Endodermal cell (in vitro differentiated cells): Measurements from ENCODE around the gene ULBP2. TPM values are rescaled to one million over a fixed set of nuclear protein-coding genes. Genes with fewer than 3 reads are reported as not detected.
"Not testable (repeated sequence)": the region's sequence is repeated elsewhere in the genome, so short reads cannot be mapped to it uniquely, and the experiment has no call there.

ENCODE experiments used
- DNase-seq: peaks from one replicate; pipeline ENCODE4 v3.0.0-alpha.2; 2017
- H3K27ac ChIP-seq: 2 replicates; pipeline ENCODE4 v1.5.1; 2013; ENCODE audit warnings: mild to moderate bottlenecking, low read depth, low read length, moderate library complexity
- H3K27me3 ChIP-seq: 2 replicates; pipeline ENCODE4 v1.6.1; 2013; ENCODE audit warnings: mild to moderate bottlenecking, low read length, moderate library complexity; ENCODE audit not compliant: insufficient read depth, control insufficient read depth, poor library complexity, severe bottlenecking
- H3K36me3 ChIP-seq: 2 replicates; pipeline ENCODE4 v1.7.0; 2013; ENCODE audit warnings: mild to moderate bottlenecking, low read length, moderate library complexity; ENCODE audit not compliant: control insufficient read depth, insufficient read depth
- H3K4me1 ChIP-seq: one replicate; pipeline ENCODE4 v1.7.0; 2013; ENCODE audit warnings: low read length; ENCODE audit not compliant: control insufficient read depth, insufficient read depth
- H3K4me3 ChIP-seq: 2 replicates; pipeline ENCODE4 v1.5.1; 2013; ENCODE audit warnings: mild to moderate bottlenecking, low read length, moderate library complexity
- H3K9ac ChIP-seq: 2 replicates; pipeline ENCODE4 v1.6.1; 2013; ENCODE audit warnings: mild to moderate bottlenecking, low read length, moderate library complexity; ENCODE audit not compliant: poor library complexity, severe bottlenecking; ENCODE audit errors: extremely low read depth
- H3K9me3 ChIP-seq: 2 replicates; pipeline ENCODE4 v1.6.1; 2013; ENCODE audit warnings: mild to moderate bottlenecking, low read length, moderate library complexity; ENCODE audit not compliant: control insufficient read depth
- H3K27ac Mint-ChIP-seq: 2 replicates; pipeline ENCODE4 v1.8.0; 2020; ENCODE audit warnings: mixed read lengths
- H3K27me3 Mint-ChIP-seq: 2 replicates; pipeline ENCODE4 v1.8.0; 2021; ENCODE audit warnings: mild to moderate bottlenecking, mixed read lengths; ENCODE audit not compliant: insufficient read depth
- H3K36me3 Mint-ChIP-seq: 2 replicates; pipeline ENCODE4 v1.8.0; 2020; ENCODE audit warnings: low read depth, mixed read lengths
- H3K4me1 Mint-ChIP-seq: 2 replicates; pipeline ENCODE4 v1.8.0; 2020; ENCODE audit warnings: mixed read lengths
- H3K4me3 Mint-ChIP-seq: 2 replicates; pipeline ENCODE4 v1.8.0; 2020; ENCODE audit warnings: mild to moderate bottlenecking, moderate library complexity, mixed read lengths
- H3K9me3 Mint-ChIP-seq: 2 replicates; pipeline ENCODE4 v1.8.0; 2020; ENCODE audit warnings: mild to moderate bottlenecking, mixed read lengths
- CTCF ChIP-seq: fragments of 200-600 bp; sonication (generic); conservative IDR thresholded peaks from 2 replicates; pipeline ENCODE4 v1.5.0; 2021; ENCODE audit warnings: antibody characterized with exemption, mild to moderate bottlenecking
- WGBS, 2 experiments: methylation state at CpG; one replicate each; pipeline versions ENCODE4 v1.1.5 to v1.1.7; 2013; ENCODE audit warnings: missing lambda C conversion rate in 2 of 2, mixed read lengths in 1 of 2; ENCODE audit not compliant: insufficient coverage in 1 of 2, insufficient read length in 1 of 2; 5-methylcytosine and 5-hydroxymethylcytosine counted together
- total RNA-seq, 2 donors: library from RNA; stranded (reverse); fragmentation: NEBNext Ultra II Directional in 1 of 2; extraction: Animal tissue kit (Norgen Biotek cat#: 25700) in 1 of 2; gene quantifications; 2 replicates in 1 of 2; 3 replicates in 1 of 2; pipeline ENCODE4 v1.2.1, GENCODE V29; 2021

Gene ULBP2
- total RNA-seq, 2 donors from 2014 or later: 0.20 TPM; not detected in 1

- H3K4me3 Mint-ChIP-seq: no peak overlapping the region
- H3K36me3 ChIP-seq: no peaks in the 10 kb centered on the region
- no peak overlapping the region for H3K27ac Mint-ChIP-seq
- H3K9me3 ChIP-seq: no peaks in the 10 kb centered on the region
- peaks cover 58% of the 10 kb centered on the region for H3K27me3 Mint-ChIP-seq
- peaks cover 36% of the 10 kb centered on the region for H3K9me3 Mint-ChIP-seq
- no peak overlapping the region for H3K27ac ChIP-seq
- no peaks in the 10 kb centered on the region for H3K4me1 ChIP-seq
- H3K27me3 ChIP-seq: peaks cover 28% of the 10 kb centered on the region
- peak; percentile 15 for DNase-seq
- no peaks in the 10 kb centered on the region for H3K4me1 Mint-ChIP-seq
- H3K9ac ChIP-seq: no peak overlapping the region
- 88 to 94% methylated on average over 6 to 8 of the region's 9 CpGs for WGBS, 2 experiments
- no peaks in the 10 kb centered on the region for H3K36me3 Mint-ChIP-seq
- no peak overlapping the region for H3K4me3 ChIP-seq
- TF ChIP-seq CTCF: no peak
These were observed 31.9 kb upstream of the ULBP2 start for GRCh38 chr6:149909701-149910470.

GRCh38 chr6:149910721-149911151 is 31.1 kb upstream of the ULBP2 start:
- Mint-ChIP-seq H3K27ac (no peak overlapping the region), H3K4me1 (no peaks in the 10 kb centered on the region), H3K36me3 (no peaks in the 10 kb centered on the region), H3K4me3 (no peak overlapping the region), H3K9me3 (peaks cover 36% of the 10 kb centered on the region), H3K27me3 (peaks cover 57% of the 10 kb centered on the region)
- Histone ChIP-seq H3K9ac (no peak overlapping the region), H3K36me3 (no peaks in the 10 kb centered on the region), H3K4me3 (no peak overlapping the region), H3K9me3 (no peaks in the 10 kb centered on the region), H3K27me3 (peaks cover 28% of the 10 kb centered on the region), H3K4me1 (no peaks in the 10 kb centered on the region), H3K27ac (no peak overlapping the region)
- TF ChIP-seq CTCF: no peak
- 84 to 96% methylated on average over 12 to 23 of the region's 23 CpGs for WGBS, 2 experiments
- peak; percentile 28 for DNase-seq

GRCh38 chr6:149912680-149913079 is 29.1 kb upstream of the ULBP2 start:
- not testable (repeated sequence) for H3K4me3 Mint-ChIP-seq, H3K9me3 ChIP-seq, H3K27ac ChIP-seq, H3K9ac ChIP-seq, H3K36me3 Mint-ChIP-seq, H3K36me3 ChIP-seq, H3K4me1 Mint-ChIP-seq, H3K4me3 ChIP-seq, H3K27ac Mint-ChIP-seq, H3K4me1 ChIP-seq
- peaks cover 31% of the 10 kb centered on the region for H3K9me3 Mint-ChIP-seq
- peak; percentile 11 for DNase-seq
- H3K27me3 Mint-ChIP-seq: peaks cover 63% of the 10 kb centered on the region
- WGBS, 2 experiments: 79% methylated on average over 3 of the region's 3 CpGs; no CpG with 5 or more reads in 1 of the 2 experiments
- peaks cover 25% of the 10 kb centered on the region for H3K27me3 ChIP-seq
